ENCODE results near the gene MKKS.

DNA sequence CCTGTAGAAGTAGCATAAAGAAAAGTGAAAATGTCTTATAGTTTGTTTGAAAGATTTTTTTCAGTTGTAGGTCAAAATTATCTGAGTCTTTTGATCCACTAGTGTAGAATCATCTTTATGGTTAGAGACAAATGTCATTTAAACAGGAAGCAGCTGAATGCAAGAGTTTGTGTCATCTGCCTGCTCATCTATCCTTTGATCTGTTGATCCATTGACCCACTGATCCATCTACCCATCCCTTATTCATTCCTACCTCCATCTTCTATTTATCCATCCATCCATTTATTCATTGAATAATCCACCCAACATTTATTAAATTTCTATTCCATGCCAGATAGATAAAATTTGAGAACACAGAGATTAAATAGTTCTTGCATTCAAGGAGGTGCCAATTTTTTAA is 62.6 kb downstream of the MKKS start:
- TF ChIP-seq POLR2A (IDR thresholded peaks at IDR 0.05) (no peak), CTCF (IDR thresholded peaks at IDR 0.05) (no peak)

All from Peyer's patch (tissue), 4 donors.